Measurements from ENCODE around the gene C1orf226.

The C1orf226 gene

GRCh38 chr1:162397039-162397448, 15.5 kb downstream of the C1orf226 start:
- DNase-seq (ENCODE audit: low read depth, low spot score), result no peak
- H3K27ac ChIP-seq, result peak overlapping the region; percentile 74
- no peak for TF ChIP-seq POLR2AphosphoS5 (IDR thresholded peaks at IDR 0.05; ENCODE audit: borderline replicate concordance, low read depth, low read length)
- no peak for TF ChIP-seq FOXP2 (optimal IDR thresholded peaks at IDR 0.05; ENCODE audit: control extremely low read depth, extremely low read length, insufficient read depth)
- no peak for TF ChIP-seq EZH2 (IDR thresholded peaks at IDR 0.05)
- no peaks in the 10 kb centered on the region for H3K36me3 ChIP-seq (ENCODE audit: insufficient read depth, low read length)
- H3K9me3 ChIP-seq (ENCODE audit: low read depth, low read length), result no peaks in the 10 kb centered on the region
- no peak overlapping the region for H3K9ac ChIP-seq (ENCODE audit: insufficient read length)
- no peak overlapping the region for H3K4me3 ChIP-seq

GRCh38 chr1:162397943-162398560, 16.5 kb downstream of the C1orf226 start:
- TF ChIP-seq EZH2 (IDR thresholded peaks at IDR 0.05), result no peak
- TF ChIP-seq POLR2AphosphoS5 (IDR thresholded peaks at IDR 0.05; ENCODE audit: borderline replicate concordance, low read depth, low read length), result no peak
- TF ChIP-seq FOXP2 (optimal IDR thresholded peaks at IDR 0.05; ENCODE audit: control extremely low read depth, extremely low read length, insufficient read depth), result no peak
- no peaks in the 10 kb centered on the region for H3K36me3 ChIP-seq (ENCODE audit: insufficient read depth, low read length)
- H3K27ac ChIP-seq, result peak overlapping the region; percentile 74
- H3K4me3 ChIP-seq, result no peak overlapping the region
- H3K9ac ChIP-seq (ENCODE audit: insufficient read length), result no peak overlapping the region
- DNase-seq (ENCODE audit: low read depth, low spot score), result no peak
- no peaks in the 10 kb centered on the region; the same call in 1 of the 2 replicates for H3K9me3 ChIP-seq (ENCODE audit: low read depth, low read length)

- TF ChIP-seq POLR2AphosphoS5 (IDR thresholded peaks at IDR 0.05; ENCODE audit: borderline replicate concordance, low read depth, low read length) (no peak), FOXP2 (optimal IDR thresholded peaks at IDR 0.05; ENCODE audit: control extremely low read depth, extremely low read length, insufficient read depth) (no peak), EZH2 (IDR thresholded peaks at IDR 0.05) (no peak)
Observed at GRCh38 chr1:162398999-162399580, 17.6 kb downstream of the C1orf226 start.

GRCh38 chr1:162400790-162401355, 19.3 kb downstream of the C1orf226 start:
- Histone ChIP-seq H3K9ac (ENCODE audit: insufficient read length) (no peak overlapping the region), H3K9me3 (ENCODE audit: low read depth, low read length) (no peaks in the 10 kb centered on the region; the same call in 1 of the 2 replicates), H3K36me3 (ENCODE audit: insufficient read depth, low read length) (no peaks in the 10 kb centered on the region), H3K27ac (no peak overlapping the region), H3K4me3 (no peak overlapping the region)
- TF ChIP-seq FOXP2 (optimal IDR thresholded peaks at IDR 0.05; ENCODE audit: control extremely low read depth, extremely low read length, insufficient read depth), result no peak
- no peak for TF ChIP-seq POLR2AphosphoS5 (IDR thresholded peaks at IDR 0.05; ENCODE audit: borderline replicate concordance, low read depth, low read length)
- no peak for TF ChIP-seq EZH2 (IDR thresholded peaks at IDR 0.05)
- DNase-seq (ENCODE audit: low read depth, low spot score), result no peak

More at GRCh38 chr1:162398999-162399580, 17.6 kb downstream of the C1orf226 start:
- Histone ChIP-seq H3K27ac (peak overlapping the region; percentile 74), H3K9me3 (ENCODE audit: low read depth, low read length) (no peaks in the 10 kb centered on the region; the same call in 1 of the 2 replicates), H3K36me3 (ENCODE audit: insufficient read depth, low read length) (no peaks in the 10 kb centered on the region), H3K4me3 (no peak overlapping the region), H3K9ac (ENCODE audit: insufficient read length) (peak overlapping the region; percentile 11)
- DNase-seq (ENCODE audit: low read depth, low spot score), result no peak

GRCh38 chr1:162404550-162405160, 23.1 kb downstream of the C1orf226 start:
- Histone ChIP-seq H3K4me3 (no peak overlapping the region), H3K36me3 (ENCODE audit: insufficient read depth, low read length) (no peaks in the 10 kb centered on the region), H3K27ac (no peak overlapping the region), H3K9me3 (ENCODE audit: low read depth, low read length) (no peaks in the 10 kb centered on the region; the same call in 1 of the 2 replicates), H3K9ac (ENCODE audit: insufficient read length) (no peak overlapping the region)
- no peak for DNase-seq (ENCODE audit: low read depth, low spot score)
- TF ChIP-seq FOXP2 (optimal IDR thresholded peaks at IDR 0.05; ENCODE audit: control extremely low read depth, extremely low read length, insufficient read depth) (no peak), EZH2 (IDR thresholded peaks at IDR 0.05) (no peak), POLR2AphosphoS5 (IDR thresholded peaks at IDR 0.05; ENCODE audit: borderline replicate concordance, low read depth, low read length) (no peak)

GRCh38 chr1:162405800-162406199, 24.3 kb downstream of the C1orf226 start:
- no peak overlapping the region for H3K4me3 ChIP-seq

GRCh38 chr1:162406811-162407210, 25.3 kb downstream of the C1orf226 start:
- no peak overlapping the region for H3K4me3 ChIP-seq
- no peaks in the 10 kb centered on the region; the same call in 1 of the 2 replicates for H3K9me3 ChIP-seq (ENCODE audit: low read depth, low read length)
- H3K27ac ChIP-seq, result no peak overlapping the region
- no peak for DNase-seq (ENCODE audit: low read depth, low spot score)
- H3K36me3 ChIP-seq (ENCODE audit: insufficient read depth, low read length), result no peaks in the 10 kb centered on the region
- H3K9ac ChIP-seq (ENCODE audit: insufficient read length), result no peak overlapping the region
- no peak for TF ChIP-seq POLR2AphosphoS5 (IDR thresholded peaks at IDR 0.05; ENCODE audit: borderline replicate concordance, low read depth, low read length)
- no peak for TF ChIP-seq EZH2 (IDR thresholded peaks at IDR 0.05)
- no peak for TF ChIP-seq FOXP2 (optimal IDR thresholded peaks at IDR 0.05; ENCODE audit: control extremely low read depth, extremely low read length, insufficient read depth)

More at GRCh38 chr1:162405800-162406199, 24.3 kb downstream of the C1orf226 start:
- Histone ChIP-seq H3K36me3 (ENCODE audit: insufficient read depth, low read length) (no peaks in the 10 kb centered on the region), H3K9me3 (ENCODE audit: low read depth, low read length) (no peaks in the 10 kb centered on the region; the same call in 1 of the 2 replicates), H3K27ac (no peak overlapping the region), H3K9ac (ENCODE audit: insufficient read length) (no peak overlapping the region)
- no peak for TF ChIP-seq EZH2 (IDR thresholded peaks at IDR 0.05)
- TF ChIP-seq POLR2AphosphoS5 (IDR thresholded peaks at IDR 0.05; ENCODE audit: borderline replicate concordance, low read depth, low read length), result no peak
- TF ChIP-seq FOXP2 (optimal IDR thresholded peaks at IDR 0.05; ENCODE audit: control extremely low read depth, extremely low read length, insufficient read depth), result no peak
- no peak for DNase-seq (ENCODE audit: low read depth, low spot score)

- no peak overlapping the region for H3K9ac ChIP-seq (ENCODE audit: insufficient read length)
- H3K36me3 ChIP-seq (ENCODE audit: insufficient read depth, low read length), result no peaks in the 10 kb centered on the region
- H3K27ac ChIP-seq, result no peak overlapping the region
- TF ChIP-seq EZH2 (IDR thresholded peaks at IDR 0.05) (no peak), POLR2AphosphoS5 (IDR thresholded peaks at IDR 0.05; ENCODE audit: borderline replicate concordance, low read depth, low read length) (no peak), FOXP2 (optimal IDR thresholded peaks at IDR 0.05; ENCODE audit: control extremely low read depth, extremely low read length, insufficient read depth) (no peak)
- no peak for DNase-seq (ENCODE audit: low read depth, low spot score)
- H3K4me3 ChIP-seq, result no peak overlapping the region
- no peaks in the 10 kb centered on the region; the same call in 1 of the 2 replicates for H3K9me3 ChIP-seq (ENCODE audit: low read depth, low read length)
Observed at GRCh38 chr1:162407539-162407938, 26.0 kb downstream of the C1orf226 start.

Data from SK-N-MC (cell line).